Pulmonary artery endothelial cell (primary cell): ENCODE measurements around the gene WFIKKN1. TPM values are rescaled to one million over a fixed set of nuclear protein-coding genes. Genes with fewer than 3 reads are reported as not detected.

Experiments used
- DNase-seq: peaks from one replicate; pipeline ENCODE4 v3.0.0-alpha.2; 2011; ENCODE audit warnings: low read depth, low spot score
- total RNA-seq: library from RNA; depleted of rRNA; stranded (reverse); fragments of >200 nt; gene quantifications from 2 replicates; pipeline ENCODE4 v1.2.3, GENCODE V29; 2014

WFIKKN1 gene
- total RNA-seq, 1 donor from 2014 or later, result 0.07 TPM

GRCh38 chr16:624526-625070, 6.2 kb upstream of the WFIKKN1 start:
- DNase-seq, result no peak

GRCh38 chr16:625117-625976, 5.4 kb upstream of the WFIKKN1 start:
- no peak for DNase-seq

- no peak for DNase-seq
These were observed 4.6 kb upstream of the WFIKKN1 start for GRCh38 chr16:625977-626765.

GRCh38 chr16:626787-627453, 3.9 kb upstream of the WFIKKN1 start:
- DNase-seq, result peak; percentile 80

GRCh38 chr16:627454-628239, 3.1 kb upstream of the WFIKKN1 start:
- DNase-seq, result no peak

GRCh38 chr16:628321-629061, 2.3 kb upstream of the WFIKKN1 start:
- DNase-seq, result no peak

- DNase-seq, result no peak
These were observed 1.5 kb upstream of the WFIKKN1 start for GRCh38 chr16:629185-629832.

GRCh38 chr16:629833-630248, 944 bp upstream of the WFIKKN1 start:
- DNase-seq, result no peak

- DNase-seq, result no peak
These were observed 453 bp upstream of the WFIKKN1 start for GRCh38 chr16:630249-630814.

GRCh38 chr16:631808-632358, 1.1 kb downstream of the WFIKKN1 start:
- no peak for DNase-seq

GRCh38 chr16:632486-633335, 1.9 kb downstream of the WFIKKN1 start:
- DNase-seq, result no peak

- DNase-seq, result no peak
These were observed 2.7 kb downstream of the WFIKKN1 start for GRCh38 chr16:633336-634050.

GRCh38 chr16:634051-634670, 3.4 kb downstream of the WFIKKN1 start:
- no peak for DNase-seq

GRCh38 chr16:634996-635395, 4.2 kb downstream of the WFIKKN1 start:
- no peak for DNase-seq

GRCh38 chr16:635573-636205, 4.9 kb downstream of the WFIKKN1 start:
- DNase-seq, result no peak
